GM12875 (cell line): Measurements from ENCODE around the gene SP3.

Experiments
- H3K4me3 ChIP-seq: one replicate; pipeline ENCODE4 v1.5.1; 2011; ENCODE audit warnings: low read depth, low read length, control low read depth
- TF ChIP-seq, protein P1 (sequence below): IDR thresholded peaks from 2 replicates; pipeline ENCODE4 v1.5.1; 2011; ENCODE audit warnings: low read depth, mild to moderate bottlenecking, control low read depth, inconsistent platforms, low read length, moderate library complexity, borderline replicate concordance; ENCODE audit not compliant: insufficient read depth

Gene SP3

DNA sequence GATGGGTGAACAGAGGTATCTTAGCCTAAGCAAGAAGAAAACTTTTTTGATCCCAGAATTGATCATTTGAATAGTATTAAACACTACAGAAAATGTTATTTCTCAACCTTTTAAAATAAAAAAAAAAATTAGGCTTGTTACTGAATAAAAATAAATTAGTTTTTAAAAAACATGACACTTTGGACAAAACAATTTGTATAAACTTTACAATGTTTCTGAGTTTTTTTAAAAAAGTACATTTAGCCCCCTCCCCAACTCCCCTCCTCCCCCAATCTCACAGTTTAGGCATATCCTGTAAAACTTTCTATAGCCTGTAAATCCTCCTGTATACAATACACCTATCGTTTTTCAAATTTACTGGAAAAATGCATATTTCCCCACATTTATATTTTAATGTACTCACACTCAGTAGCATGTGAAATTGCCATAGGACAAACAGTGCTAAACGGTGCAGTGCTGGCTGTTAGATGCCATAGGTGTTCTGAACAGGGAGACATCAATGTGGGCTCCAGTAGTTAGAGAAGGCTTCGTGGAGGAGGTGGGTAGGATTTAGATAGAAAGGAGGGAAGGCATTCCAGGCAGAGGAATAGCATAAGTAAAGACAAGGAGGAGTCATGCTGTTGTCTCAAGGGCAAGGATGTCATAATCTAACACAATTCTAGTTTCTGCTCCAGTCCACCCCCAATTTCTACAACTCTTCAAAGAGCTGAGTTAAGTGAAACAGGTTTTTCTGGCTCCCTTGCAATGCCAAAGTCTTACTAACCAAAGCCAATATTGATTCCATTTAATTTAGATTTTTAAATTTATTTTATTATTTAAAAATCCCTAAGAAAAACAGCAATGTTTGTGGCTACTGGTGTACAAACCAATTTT, 50.9 kb downstream of the SP3 start:
- TF ChIP-seq, protein P1, sequence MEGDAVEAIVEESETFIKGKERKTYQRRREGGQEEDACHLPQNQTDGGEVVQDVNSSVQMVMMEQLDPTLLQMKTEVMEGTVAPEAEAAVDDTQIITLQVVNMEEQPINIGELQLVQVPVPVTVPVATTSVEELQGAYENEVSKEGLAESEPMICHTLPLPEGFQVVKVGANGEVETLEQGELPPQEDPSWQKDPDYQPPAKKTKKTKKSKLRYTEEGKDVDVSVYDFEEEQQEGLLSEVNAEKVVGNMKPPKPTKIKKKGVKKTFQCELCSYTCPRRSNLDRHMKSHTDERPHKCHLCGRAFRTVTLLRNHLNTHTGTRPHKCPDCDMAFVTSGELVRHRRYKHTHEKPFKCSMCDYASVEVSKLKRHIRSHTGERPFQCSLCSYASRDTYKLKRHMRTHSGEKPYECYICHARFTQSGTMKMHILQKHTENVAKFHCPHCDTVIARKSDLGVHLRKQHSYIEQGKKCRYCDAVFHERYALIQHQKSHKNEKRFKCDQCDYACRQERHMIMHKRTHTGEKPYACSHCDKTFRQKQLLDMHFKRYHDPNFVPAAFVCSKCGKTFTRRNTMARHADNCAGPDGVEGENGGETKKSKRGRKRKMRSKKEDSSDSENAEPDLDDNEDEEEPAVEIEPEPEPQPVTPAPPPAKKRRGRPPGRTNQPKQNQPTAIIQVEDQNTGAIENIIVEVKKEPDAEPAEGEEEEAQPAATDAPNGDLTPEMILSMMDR: no peak
- no peak overlapping the region for H3K4me3 ChIP-seq

DNA sequence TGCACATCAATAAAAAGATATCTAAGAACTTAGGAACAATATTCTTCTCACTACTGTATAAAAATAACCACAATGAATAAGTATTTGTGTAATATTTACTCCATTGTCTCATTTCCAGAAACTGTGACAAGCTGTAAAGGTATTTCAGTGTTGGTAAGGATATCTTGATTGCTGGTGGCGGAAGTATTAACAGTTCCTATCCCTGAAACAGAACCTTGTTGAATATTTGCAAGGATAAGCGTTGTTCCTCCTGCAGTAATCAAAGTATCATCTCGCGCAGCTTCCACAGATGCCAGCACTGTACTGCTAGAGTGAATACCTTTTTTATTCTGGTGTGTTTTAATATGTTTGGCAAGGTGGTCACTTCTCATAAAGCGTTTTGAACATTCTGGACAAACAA, 55.3 kb downstream of the SP3 start:
- no peak overlapping the region for H3K4me3 ChIP-seq
- TF ChIP-seq, protein P1: no peak

DNA sequence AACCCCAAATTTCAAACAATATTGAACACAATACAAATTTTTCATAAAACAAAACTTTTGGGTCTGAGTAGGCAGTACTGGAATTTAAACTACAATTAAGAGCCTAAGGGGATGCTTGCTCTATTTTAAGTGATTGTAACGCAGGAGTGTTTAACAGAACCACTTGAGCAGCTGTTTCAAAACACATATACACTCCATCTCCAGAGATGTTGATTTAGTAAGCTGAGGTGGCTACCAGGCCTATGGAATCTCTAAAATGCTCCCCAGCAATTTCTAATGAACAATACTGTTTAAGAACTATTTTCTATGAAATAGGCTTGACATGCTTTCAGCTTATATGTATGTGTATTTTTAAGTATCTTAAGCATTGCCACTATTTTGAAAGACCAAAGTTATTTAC, 58.5 kb downstream of the SP3 start:
- TF ChIP-seq, protein P1: no peak
- H3K4me3 ChIP-seq: no peak overlapping the region

DNA sequence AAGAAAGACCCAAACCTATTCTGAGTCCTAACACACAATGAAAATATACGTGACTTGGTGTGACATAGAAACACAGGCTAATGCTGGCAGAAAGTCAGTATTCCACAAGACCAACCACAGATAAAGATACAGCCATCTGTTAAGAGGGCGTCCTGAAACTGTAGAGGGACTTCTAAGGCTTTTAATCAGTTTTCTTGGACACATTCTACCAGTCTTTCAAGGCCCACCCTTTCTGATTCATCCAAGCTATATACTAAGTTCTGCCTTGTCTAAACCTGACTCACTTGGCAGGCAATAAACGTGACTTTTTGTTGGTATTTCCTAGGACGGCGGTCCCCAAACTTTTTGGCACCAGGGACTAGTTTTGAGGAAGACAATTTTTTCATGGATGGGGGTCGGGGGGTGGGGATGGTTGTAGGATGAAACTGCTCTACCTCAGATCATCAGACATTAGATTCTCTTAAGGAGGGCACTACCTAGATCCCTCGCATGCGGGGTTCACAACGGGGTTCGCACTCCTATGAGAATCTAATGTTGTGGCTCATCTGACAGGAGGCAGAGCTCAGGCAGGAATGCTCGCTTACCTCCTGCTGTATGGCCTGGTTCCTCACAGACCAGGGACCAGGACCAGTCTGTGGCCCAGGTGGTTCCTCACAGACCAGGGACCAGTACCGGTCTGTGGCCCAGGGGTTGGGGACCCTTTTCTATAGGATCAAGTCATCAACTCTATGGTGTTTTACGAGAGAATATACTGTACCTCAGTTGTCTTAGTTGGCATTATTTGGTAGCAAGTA, 61.4 kb downstream of the SP3 start:
- TF ChIP-seq, protein P1: no peak
- no peak overlapping the region for H3K4me3 ChIP-seq

DNA sequence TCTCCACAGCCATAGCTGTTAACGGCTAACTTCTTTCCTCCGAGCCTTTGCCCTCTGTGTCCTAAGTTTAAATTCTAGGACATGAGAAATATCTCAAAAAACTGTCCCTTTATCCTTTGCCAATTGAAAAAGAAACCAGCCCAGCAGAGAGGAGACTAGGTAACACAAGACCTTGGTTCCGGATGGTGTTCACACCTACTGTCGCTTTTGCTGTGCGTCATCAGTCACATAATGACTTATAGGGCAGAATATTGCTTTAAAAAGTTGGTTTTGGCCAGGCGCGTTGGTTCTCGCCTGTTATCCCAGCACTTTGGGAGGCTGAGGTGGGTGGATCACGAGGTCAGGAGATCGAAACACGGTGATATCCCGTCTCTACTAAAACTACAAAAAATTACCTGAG, 66.2 kb downstream of the SP3 start:
- TF ChIP-seq, protein P1: no peak
- no peak overlapping the region for H3K4me3 ChIP-seq

DNA sequence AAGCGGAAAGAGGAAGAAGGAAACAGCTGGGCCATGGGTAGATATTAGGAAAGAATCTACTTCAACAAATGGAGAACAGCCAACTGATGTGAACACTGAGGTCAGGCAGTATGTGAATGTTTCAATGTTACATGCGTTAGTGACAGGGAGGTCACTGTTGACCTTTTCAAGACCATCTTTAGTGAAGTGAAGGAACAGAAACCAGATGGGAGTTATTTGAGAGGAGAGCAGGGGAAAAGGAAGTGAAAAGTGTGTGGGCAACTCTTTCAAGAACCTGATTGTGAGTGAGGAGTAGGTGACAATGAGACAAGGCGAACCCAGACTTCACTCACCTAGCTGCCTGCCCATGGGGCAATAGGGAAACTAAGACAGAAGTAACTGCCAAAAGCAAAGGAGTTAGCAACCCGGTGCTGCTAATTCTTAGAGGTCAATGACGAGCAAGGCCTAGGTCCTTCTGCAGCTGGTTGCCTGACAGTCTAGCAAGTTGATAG, 67.0 kb downstream of the SP3 start:
- TF ChIP-seq, protein P1: no peak
- no peak overlapping the region for H3K4me3 ChIP-seq

DNA sequence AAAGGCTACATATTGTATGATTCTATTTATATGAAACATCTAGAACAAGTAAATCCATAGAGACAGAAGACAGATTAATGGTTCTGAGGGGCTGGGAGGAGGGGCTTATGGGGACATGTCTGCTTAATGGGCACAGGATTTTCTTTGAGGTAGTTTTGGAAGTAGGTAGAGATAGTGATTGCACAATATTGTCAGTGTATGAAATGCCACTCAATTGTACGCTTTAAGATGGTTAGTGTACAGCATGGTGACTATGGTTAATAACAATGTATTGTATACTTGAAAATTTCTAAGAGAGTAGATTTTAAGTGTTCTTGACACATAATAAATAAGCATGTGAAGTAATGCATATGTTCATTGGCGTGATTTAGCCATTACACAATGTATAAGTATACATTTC, 68.4 kb downstream of the SP3 start:
- TF ChIP-seq, protein P1: no peak

More for the DNA sequence above, 68.4 kb downstream of the SP3 start:
- H3K4me3 ChIP-seq: no peak overlapping the region
